T47D (cell line): ENCODE results near the gene TMEM59L.
A peak's percentile ranks its signal among the peaks of the same experiment; 100 is the strongest.

Source experiments
- DNase-seq, 2 experiments: peaks; one replicate each; pipeline versions ENCODE4 v3.0.0 to v3.0.0-alpha.2; 2011 to 2012; ENCODE audit warnings: low read depth in 1 of 2, low spot score in 1 of 2
- JUND ChIP-seq: IDR thresholded peaks from 2 replicates; pipeline ENCODE4 v1.6.1; 2012; ENCODE audit warnings: low read depth
- in situ Hi-C: cut with HindIII; loops from 2 replicates; pipeline ENCODE4 v1.10.0; 2016; ENCODE audit warnings: low sequenced_read_pairs, low pct_unique_long_range_greater_than_20kb

TMEM59L gene

DNA sequence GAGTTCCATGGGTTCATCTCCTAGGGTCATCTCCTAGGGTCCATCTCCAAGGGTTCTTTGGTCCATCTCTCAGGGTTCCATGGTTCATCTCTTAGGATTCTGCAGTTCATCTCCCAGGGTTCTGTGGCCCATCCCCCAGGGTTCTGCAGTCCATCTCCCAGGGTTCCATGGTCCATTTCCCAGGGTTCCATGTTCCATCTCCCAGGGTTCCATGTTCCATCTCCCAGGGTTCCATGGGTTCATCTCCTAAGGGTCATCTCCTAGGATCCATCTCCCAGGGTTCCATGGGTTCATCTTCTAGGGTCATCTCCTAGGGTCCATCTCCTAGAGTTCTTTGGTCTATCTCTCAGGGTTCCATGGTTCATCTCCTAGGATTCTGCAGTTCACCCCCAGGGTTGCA lies 4.9 kb downstream of the TMEM59L start:
- TF ChIP-seq JUND = no peak
- no peak for DNase-seq
- in situ Hi-C loops = no loop called here

DNA sequence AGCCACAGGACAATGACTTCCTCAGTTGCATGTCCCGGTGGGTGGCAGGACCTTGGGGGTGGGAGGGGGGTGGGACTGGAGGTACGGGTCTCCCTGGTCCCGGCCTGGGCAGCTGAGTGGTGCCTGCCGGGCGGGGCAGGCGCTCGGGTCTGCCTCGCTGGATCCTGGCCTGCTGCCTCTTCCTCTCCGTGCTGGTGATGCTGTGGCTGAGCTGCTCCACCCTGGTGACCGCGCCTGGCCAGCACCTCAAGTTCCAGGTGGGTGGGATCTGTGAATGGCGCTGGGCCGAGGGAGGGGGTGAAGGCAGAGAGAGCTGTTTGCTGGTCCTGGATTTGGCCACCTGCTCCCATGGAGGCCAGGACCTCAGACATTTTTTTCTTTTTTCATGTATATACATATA lies 5.6 kb downstream of the TMEM59L start:
- in situ Hi-C loops = no loop called here
- no peak for DNase-seq
- no peak for TF ChIP-seq JUND

DNA sequence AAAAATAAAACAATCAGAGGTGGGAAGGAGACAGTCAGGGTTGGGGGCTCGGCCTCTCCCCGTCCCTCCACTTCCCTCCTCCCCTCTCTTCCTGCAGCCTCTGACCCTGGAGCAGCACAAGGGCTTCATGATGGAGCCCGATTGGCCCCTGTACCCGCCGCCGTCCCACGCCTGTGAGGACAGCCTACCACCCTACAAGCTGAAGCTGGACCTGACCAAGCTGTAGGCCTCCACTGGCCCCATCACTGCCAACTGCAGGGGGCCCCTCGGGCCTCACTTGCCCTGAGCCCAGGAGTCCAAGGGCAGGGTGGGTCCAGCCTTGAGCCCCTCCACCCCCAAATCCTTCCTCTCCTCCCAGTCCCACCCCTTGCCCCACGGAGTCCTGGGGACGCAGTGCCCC lies 7.6 kb downstream of the TMEM59L start:
- TF ChIP-seq JUND = no peak
- in situ Hi-C loops = no loop called here

DNA sequence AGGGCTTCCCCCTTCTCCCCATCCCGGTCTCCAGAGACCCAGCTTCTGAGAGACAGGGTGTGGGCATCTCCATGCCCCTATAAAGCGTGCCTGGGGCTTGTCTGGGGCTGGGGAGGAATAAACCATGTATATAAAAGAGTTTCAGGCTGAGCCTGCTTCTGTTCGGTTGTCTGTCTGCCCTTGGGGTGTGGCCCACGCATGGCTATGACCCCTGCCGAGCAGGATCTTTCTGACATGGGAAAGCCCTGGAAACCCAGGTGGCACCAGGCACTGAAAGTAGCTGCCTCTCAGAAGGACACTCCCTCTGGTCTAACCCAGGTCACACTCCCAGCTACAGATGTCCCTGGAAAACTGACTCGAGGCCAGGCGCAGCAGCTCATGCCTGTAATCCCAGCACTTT lies 8.2 kb downstream of the TMEM59L start:
- in situ Hi-C loops = no loop called here
- DNase-seq = no peak
- no peak for TF ChIP-seq JUND

More for the DNA sequence above, 7.6 kb downstream of the TMEM59L start:
- no peak for DNase-seq

DNA sequence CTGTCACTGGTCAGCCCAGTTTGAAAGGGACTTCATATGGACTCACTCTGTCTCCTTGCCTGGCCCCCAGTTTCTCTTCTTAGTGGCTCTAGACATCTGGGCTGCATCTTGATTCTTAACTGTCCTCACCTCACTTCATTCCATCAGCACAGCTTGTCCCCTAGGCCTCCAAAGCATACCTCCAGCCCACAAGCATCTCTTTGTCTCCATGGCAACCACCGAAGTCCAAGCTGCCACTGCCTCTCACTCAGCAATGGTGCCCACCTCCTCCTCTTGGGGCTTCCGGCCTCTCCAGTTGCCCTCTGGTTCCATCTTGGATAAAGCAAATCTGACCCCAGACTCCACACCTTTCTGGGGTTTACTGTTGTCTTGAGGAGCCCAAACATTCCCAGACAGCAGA lies 14.2 kb downstream of the TMEM59L start:
- in situ Hi-C loops = no loop called here
- no peak for DNase-seq
- no peak for TF ChIP-seq JUND

DNA sequence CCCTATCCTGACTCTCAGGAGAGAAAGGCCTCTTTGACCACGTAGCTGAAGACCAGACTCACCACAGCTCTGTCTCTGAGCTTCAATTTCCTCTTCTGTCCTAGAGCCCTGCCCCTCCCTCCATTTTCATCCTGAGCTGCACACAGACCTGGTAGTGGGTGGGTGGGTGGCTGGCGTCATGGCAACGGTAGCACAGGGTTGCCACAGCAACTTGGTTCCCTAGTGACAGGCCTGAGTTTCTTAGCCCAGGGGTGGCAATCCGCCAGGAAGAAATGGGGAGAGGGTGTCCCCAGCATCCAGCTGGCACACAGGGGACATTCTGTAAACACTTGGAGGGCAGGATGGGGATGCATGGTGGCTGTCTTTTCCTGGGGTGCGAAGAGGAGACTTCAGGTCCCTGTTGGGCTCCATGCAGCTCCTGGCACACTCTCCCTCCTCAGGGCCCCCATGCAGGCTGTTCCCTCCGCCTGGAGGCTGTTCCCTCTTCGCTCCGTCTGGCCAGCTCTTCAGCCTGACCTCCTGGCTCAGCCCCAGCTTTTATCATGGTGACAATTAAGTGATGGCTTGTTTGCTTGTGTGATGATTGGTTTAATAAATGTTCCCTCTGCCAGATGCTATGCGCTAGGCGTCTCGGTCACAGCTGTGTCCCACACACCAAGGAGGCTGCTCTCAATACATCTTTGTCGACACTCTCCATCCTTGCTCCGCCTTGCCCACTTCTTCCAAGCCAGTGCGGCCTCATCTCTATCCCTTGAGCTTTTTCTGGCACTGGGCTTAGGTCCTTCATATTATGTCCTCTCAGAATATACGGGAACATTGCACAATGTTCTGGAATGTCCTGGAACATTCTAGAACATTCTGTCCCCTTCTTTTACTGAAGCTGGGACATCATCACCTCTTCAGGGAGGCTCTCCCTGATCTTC lies 16.8 kb downstream of the TMEM59L start:
- no peak for TF ChIP-seq JUND
- no peak for DNase-seq
- in situ Hi-C loops = no loop called here

DNA sequence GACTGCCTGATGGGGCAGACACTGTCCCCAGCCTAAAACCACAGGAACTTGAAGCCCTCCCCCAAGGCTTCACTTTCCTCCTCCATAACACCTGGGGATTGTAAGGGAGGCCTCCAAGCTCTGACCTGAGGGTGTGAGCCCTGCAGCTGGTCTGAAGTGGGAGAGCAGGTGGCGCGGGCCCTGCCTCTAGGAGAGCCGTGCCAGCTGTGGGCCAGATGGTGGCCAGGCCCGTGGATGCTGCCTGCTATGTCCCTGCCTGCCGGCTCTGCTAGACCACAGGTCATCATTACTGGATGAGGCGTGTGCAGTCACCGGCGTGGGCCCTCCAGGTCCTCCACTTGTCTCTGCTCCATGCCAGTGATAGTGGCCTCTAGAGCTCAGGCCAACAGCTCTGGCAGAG lies 20.7 kb downstream of the TMEM59L start:
- no peak for DNase-seq
- TF ChIP-seq JUND = no peak
- in situ Hi-C loops = no loop called here

DNA sequence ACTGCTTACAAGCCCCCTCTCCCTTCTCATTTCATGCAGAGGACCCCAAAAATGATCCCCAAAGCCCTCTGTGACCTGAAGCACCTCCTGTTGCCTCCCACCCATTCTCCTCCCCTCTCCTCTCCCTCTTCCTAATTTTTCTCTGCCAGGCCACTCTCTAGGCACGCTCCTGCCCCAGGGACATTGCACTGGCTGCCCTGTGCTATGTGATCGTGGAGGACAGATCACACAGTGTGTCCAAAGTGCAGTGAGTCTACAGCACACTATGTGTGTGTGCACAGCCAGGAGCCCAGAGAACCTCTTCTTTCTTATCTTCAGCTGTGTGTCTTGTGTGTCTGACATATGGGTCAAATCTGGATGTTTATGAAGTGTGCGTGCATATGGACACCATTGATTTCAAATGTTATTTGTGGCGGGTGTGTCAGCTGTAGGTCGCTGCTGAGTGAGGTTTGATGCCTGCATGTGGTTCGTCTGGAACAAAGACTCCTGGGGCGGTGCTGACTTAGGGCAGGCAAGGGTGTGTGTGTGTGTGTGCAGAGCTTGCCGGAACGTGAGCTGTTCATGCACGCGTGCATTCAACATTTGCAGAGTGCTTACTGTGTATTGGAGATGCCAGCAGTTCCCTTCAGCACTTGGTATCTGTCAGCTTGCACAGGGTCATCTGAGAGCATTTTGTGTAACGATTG lies 22.1 kb downstream of the TMEM59L start:
- no peak for DNase-seq
- in situ Hi-C loops = no loop called here

DNA sequence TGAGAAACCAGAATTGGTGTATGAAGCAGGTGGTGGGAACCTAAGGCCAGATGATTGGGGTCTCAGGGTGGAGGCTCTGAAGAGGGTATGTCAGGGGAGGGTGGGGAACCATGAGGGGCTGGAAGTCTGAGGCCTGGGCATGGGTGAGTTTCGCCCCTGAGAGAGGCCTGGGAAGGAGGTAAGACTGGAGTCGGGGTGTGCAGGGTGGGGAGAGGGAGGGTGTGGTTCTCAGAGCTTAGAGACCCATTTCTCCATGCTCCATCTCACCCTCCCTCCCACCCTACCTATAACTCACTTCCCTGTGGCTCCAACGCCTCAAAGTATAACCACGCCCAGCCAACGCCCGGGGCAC lies 23.1 kb downstream of the TMEM59L start:
- no peak for TF ChIP-seq JUND
- no peak for DNase-seq
- in situ Hi-C loops = no loop called here

More for the DNA sequence above, 22.1 kb downstream of the TMEM59L start:
- TF ChIP-seq JUND = no peak

DNA sequence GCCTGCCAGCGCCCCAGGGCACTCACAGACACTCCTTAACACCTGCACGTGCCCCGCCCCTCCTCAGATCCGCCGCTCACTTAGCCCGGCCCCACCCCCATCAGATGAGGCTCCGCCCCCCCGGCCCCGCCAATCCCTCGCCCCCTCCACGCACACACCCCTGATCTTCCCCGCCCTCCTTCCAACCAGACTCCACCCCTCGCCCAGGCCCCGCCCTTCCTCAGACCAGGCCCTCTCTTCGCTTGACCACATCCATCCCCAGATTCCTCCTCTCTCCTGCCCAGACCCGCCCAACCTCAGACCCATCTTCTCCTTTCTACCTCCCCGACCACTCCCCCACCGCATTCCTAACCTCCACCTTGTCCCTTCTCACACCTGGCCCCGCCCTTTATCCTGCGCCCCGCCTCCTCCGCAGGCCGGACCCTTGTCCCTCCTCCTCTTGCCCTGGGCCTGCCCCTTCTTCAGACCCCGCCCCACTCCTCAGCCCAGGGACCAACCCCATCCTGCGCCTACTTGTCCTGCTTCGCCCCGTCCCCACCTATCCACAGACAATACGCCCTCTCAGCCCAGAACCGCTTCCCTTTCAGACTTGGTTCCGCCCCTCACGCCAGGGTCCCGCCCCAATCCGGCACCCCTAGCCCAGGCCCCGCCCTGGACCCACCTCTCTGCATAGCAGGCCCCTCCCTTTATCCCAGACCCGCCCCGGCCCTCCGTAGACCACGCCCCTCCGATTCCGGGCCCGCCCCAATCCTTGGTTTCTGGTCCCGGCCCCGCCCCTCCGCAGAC lies 23.7 kb downstream of the TMEM59L start:
- peak; percentile 87 to 98 for DNase-seq
- TF ChIP-seq JUND = no peak
- in situ Hi-C loops = no loop called here

DNA sequence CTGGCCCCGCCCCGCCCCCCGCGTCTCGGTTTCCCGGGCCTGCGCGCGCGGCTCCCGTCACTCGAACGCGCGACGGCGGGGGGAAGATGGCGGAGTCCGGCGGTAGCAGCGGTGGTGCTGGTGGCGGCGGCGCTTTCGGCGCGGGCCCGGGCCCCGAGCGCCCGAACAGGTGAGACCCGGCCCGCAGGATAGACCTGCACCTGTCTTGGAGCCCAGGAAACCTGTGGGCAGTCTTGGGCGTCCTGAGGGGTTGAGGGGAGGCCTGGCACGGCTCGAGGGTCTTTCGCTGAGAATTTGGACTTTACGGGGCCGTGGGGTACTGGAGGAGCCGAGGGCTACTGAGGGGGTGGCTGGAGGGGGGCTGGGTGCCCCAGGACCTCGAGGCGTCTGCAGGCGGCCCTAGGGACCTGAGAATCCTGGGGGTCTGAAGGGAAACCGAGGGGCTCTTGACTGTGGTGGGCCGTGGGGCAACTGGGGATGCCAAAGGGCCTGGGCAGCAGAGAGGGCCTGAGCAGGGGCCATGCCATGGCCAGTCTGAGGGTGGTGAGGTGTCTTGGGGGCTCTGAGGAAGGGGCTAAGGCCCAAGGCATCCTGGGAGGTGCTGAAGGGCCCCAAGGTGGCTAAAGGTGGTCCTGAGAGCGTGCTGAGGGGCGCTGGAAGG lies 24.4 kb downstream of the TMEM59L start, which contains the start of gene KLHL26:
Gene KLHL26 (plus strand): TSS at position 60 of the 661 bp plus-strand sequence. CDS start 27 bp downstream, at position 87.
- in situ Hi-C loops = no loop called here
- DNase-seq = no peak

More for the DNA sequence above, 24.4 kb downstream of the TMEM59L start, which contains the start of gene KLHL26:
- TF ChIP-seq JUND = no peak
